Stimulated activated CD8-positive, alpha-beta memory T cell treated with anti-CD3 and anti-CD28 coated beads, Interleukin-4, amount 100 ng/mL, for 1 hour (primary cell): Measurements from ENCODE around the gene NPIPA5.
"Not testable (repeated sequence)": the region's sequence is repeated elsewhere in the genome, so short reads cannot be mapped to it uniquely, and the experiment has no call there.

Source experiments
- DNase-seq, 2 donors: peaks; one replicate each; pipeline ENCODE4 v3.0.0-alpha.2; 2020; ENCODE audit warnings: low read depth in 2 of 2, low spot score in 1 of 2

NPIPA5 gene

GRCh38 chr16:15378194-15378593 is at the start of gene NPIPA5:
Gene NPIPA5 (minus strand): TSS chr16:15378294. CDS start chr16:15378294, 0 bp downstream.
- DNase-seq = not testable (repeated sequence)

DNA sequence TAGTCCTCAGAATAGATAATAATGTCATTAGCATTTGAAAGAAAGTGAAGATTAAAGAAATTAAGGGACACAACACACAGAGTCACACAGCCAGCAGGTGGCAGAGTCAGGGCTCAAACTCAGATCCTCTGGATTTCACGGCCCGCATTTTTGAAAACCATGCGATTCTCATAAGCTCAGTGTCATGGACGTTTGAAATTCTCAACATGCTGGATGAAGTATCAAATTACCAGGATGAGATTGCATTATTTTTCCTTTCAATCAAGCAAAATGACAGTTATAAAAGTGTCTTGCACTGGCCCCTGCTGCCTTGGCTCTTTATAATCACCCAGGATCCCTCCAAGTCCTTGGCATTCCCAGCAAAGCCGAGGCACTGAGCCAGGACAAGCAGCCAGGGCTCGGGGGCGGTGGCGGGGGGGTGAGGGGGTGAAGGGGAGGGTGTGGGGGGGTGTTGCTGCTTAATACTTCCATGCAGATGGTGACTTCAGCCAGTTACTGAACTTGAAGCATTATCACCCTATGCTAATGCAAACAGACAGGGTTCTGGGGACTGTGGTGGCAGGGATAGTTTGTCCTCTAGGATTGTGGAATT is 49.6 kb upstream of the NPIPA5 start:
- DNase-seq = peak in 1 of 2 donors; percentile 21

GRCh38 chr16:15426796-15427195 is 48.7 kb upstream of the NPIPA5 start:
- no peak for DNase-seq

GRCh38 chr16:15425861-15426260 is 47.8 kb upstream of the NPIPA5 start:
- no peak for DNase-seq

DNA sequence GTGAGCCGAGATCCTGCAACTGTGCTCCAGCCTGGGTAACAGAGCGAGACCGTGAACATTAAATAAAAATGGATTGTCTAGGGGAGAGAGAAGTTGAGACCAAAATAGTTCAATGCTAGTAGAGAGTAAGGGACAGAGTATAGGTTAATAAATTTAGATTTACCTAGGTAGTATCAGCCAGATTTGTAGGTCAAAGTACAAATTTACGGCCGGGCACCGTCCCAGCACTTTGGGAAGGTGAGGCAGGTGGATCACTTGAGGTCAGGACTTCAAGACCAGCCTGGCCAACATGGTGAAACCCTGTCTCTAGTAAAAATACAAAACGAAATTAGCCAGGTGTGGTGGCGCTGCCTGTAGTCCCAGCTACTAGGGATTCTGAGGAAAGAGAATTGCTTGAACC is 44.1 kb upstream of the NPIPA5 start:
- DNase-seq = no peak

- not testable (repeated sequence) for DNase-seq
Measured at GRCh38 chr16:15421696-15422095, 43.6 kb upstream of the NPIPA5 start.

DNA sequence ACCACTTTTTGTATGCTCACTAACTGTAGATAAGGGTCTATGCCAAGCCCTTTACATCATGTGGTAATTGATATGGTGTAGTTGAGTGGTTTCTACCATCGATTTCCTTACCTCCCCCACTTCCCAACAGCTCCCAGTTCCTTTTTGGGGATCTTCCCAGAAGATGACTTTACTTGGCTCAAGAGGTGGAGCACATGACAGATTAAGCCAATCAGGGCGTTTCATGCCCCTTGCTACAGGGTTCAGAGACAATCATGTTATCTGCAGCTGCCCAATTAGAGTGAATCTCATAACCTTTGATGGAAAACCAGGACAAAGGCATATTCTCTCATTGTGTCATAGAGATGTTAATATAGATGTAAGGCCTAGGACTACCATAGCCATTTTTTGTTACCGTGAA is 40.1 kb upstream of the NPIPA5 start:
- no peak for DNase-seq

- no peak for DNase-seq
Measured at GRCh38 chr16:15417197-15417596, 39.1 kb upstream of the NPIPA5 start.

GRCh38 chr16:15415511-15415985 is 37.5 kb upstream of the NPIPA5 start:
- no peak for DNase-seq

GRCh38 chr16:15409476-15409875 is 31.4 kb upstream of the NPIPA5 start:
- not testable (repeated sequence) for DNase-seq

DNA sequence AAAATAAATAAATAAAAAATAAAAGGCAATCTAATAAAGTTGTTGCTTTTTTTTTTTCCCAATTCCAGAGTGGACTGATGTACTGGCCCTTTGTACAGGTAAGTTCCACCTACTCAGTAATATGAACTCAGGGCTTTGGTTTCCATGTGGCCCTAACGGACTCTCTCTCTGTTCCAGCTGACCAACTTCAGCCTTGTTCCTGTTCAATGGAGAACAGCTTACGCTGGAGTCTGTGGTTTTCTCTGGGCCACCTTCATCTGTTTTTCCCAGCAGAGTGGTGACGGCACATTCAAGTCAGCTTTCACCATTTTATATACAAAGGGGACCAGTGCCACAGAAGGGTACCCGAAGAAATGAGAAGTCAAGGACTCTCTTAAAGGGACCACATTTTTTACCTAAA is 29.7 kb upstream of the NPIPA5 start:
- DNase-seq = not testable (repeated sequence)

DNA sequence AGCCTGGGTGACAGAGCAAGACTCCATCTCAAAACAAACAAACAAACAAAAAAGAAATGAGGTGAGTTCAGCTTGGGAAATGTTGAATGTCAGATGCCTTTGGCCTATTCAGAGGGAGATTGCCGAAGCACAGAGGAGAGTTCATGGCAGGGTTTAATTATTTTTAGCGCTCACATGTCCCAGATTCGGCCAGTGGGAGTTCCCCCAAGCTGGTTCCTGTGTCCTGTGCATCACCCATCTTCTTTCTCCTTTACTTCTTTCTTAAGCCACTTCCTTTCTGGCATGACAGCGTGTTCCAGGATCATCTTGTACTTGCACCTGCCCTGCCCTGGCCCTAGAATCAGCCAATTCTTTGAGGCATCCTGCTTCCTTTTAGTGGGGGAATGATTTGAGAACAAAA is 26.7 kb upstream of the NPIPA5 start:
- DNase-seq = no peak

DNA sequence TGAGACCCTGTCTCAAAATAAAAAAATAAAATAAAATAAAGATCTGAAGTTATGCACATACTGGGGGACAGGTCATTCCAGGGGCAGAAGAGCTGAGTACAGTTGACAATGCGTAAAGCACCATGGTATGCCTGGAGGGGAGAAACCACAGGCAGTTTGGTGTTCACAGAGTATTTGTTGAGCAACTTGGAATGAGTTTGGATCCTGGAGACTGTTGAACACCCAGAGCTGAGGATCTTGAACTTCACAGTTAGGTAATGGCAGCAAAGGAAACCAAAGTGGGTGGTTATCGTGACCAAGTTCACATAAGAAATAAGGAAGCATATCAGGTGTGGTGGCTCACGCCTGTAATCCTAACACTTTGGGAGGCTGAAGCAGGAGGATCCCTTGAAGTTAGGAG is 26.0 kb upstream of the NPIPA5 start:
- not testable (repeated sequence) for DNase-seq

DNA sequence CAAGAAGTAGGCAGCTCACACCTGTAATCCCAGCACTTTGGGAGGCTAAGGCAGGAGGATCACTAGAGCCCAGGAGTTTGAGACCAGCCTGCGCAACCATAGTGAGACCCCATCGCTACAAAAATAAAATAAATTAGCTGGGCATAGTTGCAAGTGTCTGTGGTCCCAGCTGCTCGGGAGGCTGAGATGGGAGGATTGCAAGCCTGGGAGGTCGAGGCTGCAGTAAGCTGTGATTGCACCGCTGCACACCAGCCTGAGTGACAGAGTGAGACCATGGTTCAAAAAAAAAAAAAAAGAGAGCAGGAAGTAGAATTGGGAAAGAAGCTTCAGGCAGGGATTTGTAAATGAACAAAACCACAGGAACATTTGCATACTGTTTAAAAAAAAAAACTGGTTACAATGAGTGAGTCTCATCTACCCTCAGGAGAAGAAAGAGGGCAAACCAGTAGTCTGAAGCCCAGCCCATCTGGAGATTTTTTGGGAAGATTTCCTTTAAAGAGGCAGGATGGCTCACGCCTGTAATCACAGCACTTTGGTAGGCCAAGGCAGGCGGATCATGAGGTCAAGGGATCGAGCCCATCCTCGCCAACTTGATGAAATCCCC is 25.4 kb upstream of the NPIPA5 start:
- no peak for DNase-seq

GRCh38 chr16:15401972-15402371 is 23.9 kb upstream of the NPIPA5 start:
- DNase-seq = no peak

DNA sequence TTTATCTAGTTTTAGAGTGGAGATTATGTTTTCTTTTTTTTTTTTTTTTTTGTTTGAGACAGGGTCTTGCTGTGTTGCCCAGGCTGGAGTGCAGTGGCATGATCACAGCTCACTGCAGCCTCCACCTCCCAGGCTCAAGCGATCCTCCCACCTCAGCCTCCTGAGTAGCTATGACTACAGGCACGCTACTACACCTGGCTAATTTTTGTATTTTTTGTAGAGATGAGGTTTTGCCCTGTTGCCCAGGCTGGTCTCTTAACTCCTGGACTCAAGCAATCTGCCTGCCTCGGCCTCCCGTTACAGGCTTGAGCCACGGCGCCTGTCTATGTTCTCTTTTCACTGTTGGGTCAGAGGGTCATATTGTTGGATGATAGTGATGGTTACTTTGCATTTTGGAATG is 22.2 kb upstream of the NPIPA5 start:
- not testable (repeated sequence) for DNase-seq

DNA sequence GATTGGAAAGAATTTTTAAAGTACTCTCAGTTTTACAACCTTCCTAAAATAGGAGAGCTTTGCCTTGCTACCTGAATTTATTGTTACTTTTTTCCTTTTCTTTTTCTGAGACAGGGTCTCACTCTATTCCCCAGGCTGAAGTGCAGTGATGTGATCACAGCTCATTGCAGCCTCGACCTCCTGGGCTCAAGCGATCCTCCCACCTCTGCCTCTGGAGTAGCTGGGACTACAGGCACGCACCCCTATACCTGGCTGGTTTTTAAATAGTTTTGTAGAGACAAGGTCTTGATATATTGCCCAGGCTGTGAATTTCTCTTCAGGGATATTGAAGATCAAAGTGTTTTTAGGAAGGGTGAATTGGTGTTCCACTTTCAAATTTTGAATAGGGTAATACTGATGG is 21.2 kb upstream of the NPIPA5 start:
- DNase-seq = no peak

DNA sequence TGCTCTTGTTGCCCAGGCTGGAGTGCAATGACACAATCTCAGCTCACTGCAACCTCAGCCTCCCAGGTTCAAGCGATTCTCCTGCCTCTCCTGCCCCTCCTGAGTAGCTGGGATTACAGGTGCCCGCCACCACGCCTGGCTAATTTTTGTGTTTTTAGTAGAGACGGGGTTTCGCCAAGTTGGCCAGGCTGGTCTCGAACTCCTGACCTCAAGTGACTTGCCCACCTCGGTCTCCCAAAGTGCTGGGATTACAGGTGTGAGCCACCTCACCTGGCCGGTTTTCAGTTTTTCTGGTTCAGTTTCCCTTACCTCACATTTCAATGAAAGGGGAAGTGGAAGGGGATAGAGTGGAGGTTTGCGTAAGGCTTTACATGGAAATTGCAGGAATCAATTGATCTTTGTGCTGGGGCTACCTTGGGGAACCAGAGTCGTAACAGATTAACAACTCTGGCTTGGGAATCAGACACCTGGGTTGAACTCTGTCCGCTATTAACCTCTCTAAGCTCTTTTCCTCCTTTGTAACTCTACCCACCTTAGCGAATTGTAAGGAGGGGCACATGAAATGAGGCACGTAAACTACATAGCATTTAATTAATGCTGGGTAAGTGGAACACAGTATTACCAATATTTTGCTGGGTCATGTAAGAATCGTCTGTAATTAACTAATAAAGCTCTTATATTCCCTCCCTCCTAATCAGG is 20.7 kb upstream of the NPIPA5 start:
- no peak for DNase-seq

- no peak for DNase-seq
Measured at GRCh38 chr16:15396948-15397594, 19.0 kb upstream of the NPIPA5 start.

DNA sequence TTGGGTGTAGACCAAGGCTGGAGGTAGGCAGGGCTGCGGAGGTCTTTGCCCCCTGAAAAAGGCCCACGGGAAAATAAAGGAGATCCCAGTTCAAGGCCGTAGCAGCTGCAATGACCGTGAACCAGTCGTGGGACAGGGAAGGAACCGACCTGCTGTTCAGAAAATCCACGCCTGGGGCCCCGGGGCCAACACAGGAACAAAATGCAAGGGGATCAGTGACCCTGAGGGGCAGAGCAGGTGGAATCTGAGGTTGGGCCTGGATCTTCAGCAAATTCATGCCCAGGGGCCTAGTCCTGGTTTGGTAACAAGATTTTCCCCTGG is 18.4 kb upstream of the NPIPA5 start:
- not testable (repeated sequence) for DNase-seq

GRCh38 chr16:15395631-15396508 is 17.8 kb upstream of the NPIPA5 start, which contains the start of gene MPV17L:
Gene MPV17L (plus strand): TSS chr16:15395754. CDS start chr16:15395898, 144 bp downstream.
- DNase-seq = not testable (repeated sequence)
